Smooth muscle cell (in vitro differentiated cells): Measurements from ENCODE around the gene LIMCH1. TPM values are rescaled to one million over a fixed set of nuclear protein-coding genes. Genes with fewer than 3 reads are reported as not detected.

Experiments
- DNase-seq: peaks from one replicate; lab custom pipeline; 2025; ENCODE audit not compliant: unreplicated experiment; lab: John Stamatoyannopoulos, UW
- H2AFZ ChIP-seq: fragments of 200-600 bp; sonication (generic); 2 replicates; pipeline ENCODE4 v1.6.0; 2016; ENCODE audit warnings: antibody characterized with exemption, low read depth, mild to moderate bottlenecking
- H3F3A ChIP-seq: fragments of 200-600 bp; sonication (generic); 2 replicates; pipeline ENCODE4 v1.6.0; 2017; ENCODE audit warnings: antibody characterized with exemption, low read depth
- H3K27ac ChIP-seq: fragments of 200-600 bp; sonication (generic); 2 replicates; pipeline ENCODE4 v1.5.1; 2016; ENCODE audit warnings: low read depth, mild to moderate bottlenecking
- H3K27me3 ChIP-seq: fragments of 200-600 bp; sonication (generic); 2 replicates; pipeline ENCODE4 v1.6.1; 2016; ENCODE audit warnings: low read depth, mild to moderate bottlenecking
- H3K36me3 ChIP-seq: fragments of 200-600 bp; sonication (generic); 2 replicates; pipeline ENCODE4 v1.5.1; 2016; ENCODE audit warnings: low read depth
- H3K4me1 ChIP-seq: fragments of 200-600 bp; sonication (generic); 2 replicates; pipeline ENCODE4 v1.5.1; 2016; ENCODE audit warnings: low read depth
- H3K4me2 ChIP-seq: fragments of 200-600 bp; sonication (generic); 2 replicates; pipeline ENCODE4 v1.6.0; 2016; ENCODE audit warnings: mild to moderate bottlenecking
- H3K4me3 ChIP-seq: fragments of 200-600 bp; sonication (generic); 2 replicates; pipeline ENCODE4 v1.5.1; 2016; ENCODE audit warnings: mild to moderate bottlenecking
- H3K79me2 ChIP-seq: fragments of 200-600 bp; sonication (generic); 2 replicates; pipeline ENCODE4 v1.6.0; 2016; ENCODE audit warnings: low read depth, mild to moderate bottlenecking
- H3K9ac ChIP-seq: fragments of 200-600 bp; sonication (generic); 2 replicates; pipeline ENCODE4 v1.6.0; 2016; ENCODE audit warnings: low read depth
- H3K9me3 ChIP-seq: fragments of 200-600 bp; sonication (generic); replicated peaks from 2 replicates; pipeline ENCODE4 v1.5.1; 2016; ENCODE audit warnings: low read depth
- H4K20me1 ChIP-seq: fragments of 200-600 bp; sonication (generic); 2 replicates; pipeline ENCODE4 v1.6.0; 2016; ENCODE audit warnings: low read depth
- CTCF ChIP-seq: fragments of 200-600 bp; sonication (generic); IDR thresholded peaks from 2 replicates; pipeline ENCODE4 v1.5.1; 2017; ENCODE audit warnings: borderline replicate concordance, mild to moderate bottlenecking, antibody characterized with exemption; ENCODE audit not compliant: insufficient read depth, poor library complexity, severe bottlenecking
- WGBS: methylation state at CpG from one replicate; pipeline ENCODE4 v1.1.7; 2016; ENCODE audit warnings: low lambda C conversion rate; 5-methylcytosine and 5-hydroxymethylcytosine counted together
- polyA plus RNA-seq: library from polyadenylated mRNA; unstranded; fragments of >200 nt; fragmentation: Nextera tagmentation; extraction: Ambion mirVana; gene quantifications from 2 replicates; pipeline ENCODE4 v1.2.1, GENCODE V29; 2016
- total RNA-seq: library from RNA; depleted of rRNA; stranded (reverse); fragments of >200 nt; gene quantifications from 2 replicates; pipeline ENCODE4 v1.2.3, GENCODE V29; 2014

The LIMCH1 gene
- total and polyA plus RNA-seq, 2 experiments from 2014 or later = 2.6 to 7.6 TPM

GRCh38 chr4:41620594-41621256 is 82.8 kb downstream of the LIMCH1 start:
- Histone ChIP-seq H3K4me1 (peaks cover 8% of the 10 kb centered on the region), H3K79me2 (no peaks in the 10 kb centered on the region), H4K20me1 (no peaks in the 10 kb centered on the region), H3K4me2 (peak overlapping the region; percentile 22), H2AFZ (no peak overlapping the region), H3K4me3 (no peak overlapping the region), H3K36me3 (no peaks in the 10 kb centered on the region), H3K9me3 (no peaks in the 10 kb centered on the region), H3K27me3 (no peaks in the 10 kb centered on the region), H3K27ac (no peak overlapping the region), H3K9ac (no peak overlapping the region), H3F3A (no peaks in the 10 kb centered on the region)
- no peak for TF ChIP-seq CTCF
- no peak for DNase-seq
- 31% methylated on average over 5 of the region's 5 CpGs for WGBS

GRCh38 chr4:41622787-41623186 is 84.8 kb downstream of the LIMCH1 start:
- Histone ChIP-seq H3K9me3 (no peaks in the 10 kb centered on the region), H3K4me2 (no peak overlapping the region), H3K27ac (no peak overlapping the region), H3K4me1 (peaks cover 8% of the 10 kb centered on the region), H3K79me2 (no peaks in the 10 kb centered on the region), H3K9ac (no peak overlapping the region), H3F3A (no peaks in the 10 kb centered on the region), H3K36me3 (no peaks in the 10 kb centered on the region), H2AFZ (no peak overlapping the region), H3K4me3 (no peak overlapping the region), H4K20me1 (no peaks in the 10 kb centered on the region), H3K27me3 (no peaks in the 10 kb centered on the region)
- DNase-seq = no peak
- no peak for TF ChIP-seq CTCF
- WGBS = 91% methylated on average over 2 of the region's 2 CpGs

DNA sequence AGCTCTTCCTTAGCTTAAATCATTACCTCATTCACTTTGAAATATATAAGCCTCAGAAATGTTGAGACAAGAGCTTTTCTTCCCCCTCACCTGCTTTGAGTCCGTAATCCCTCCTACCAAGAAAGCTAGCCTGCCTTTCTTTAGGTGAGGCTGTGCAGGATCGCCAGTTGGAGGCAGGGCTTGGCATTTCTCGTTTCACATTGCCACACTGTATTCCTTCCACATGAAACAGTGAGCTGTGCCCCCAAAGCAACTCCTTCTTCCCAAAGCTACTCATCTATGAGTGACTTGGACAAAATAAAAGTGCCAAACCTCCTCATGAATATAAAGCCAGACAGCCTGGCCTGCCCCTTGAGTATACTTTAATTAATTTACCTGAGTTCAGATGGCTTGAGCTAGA is 86.8 kb downstream of the LIMCH1 start:
- WGBS = 92% methylated on average over 3 of the region's 3 CpGs
- H2AFZ ChIP-seq = no peak overlapping the region

More for the DNA sequence above, 86.8 kb downstream of the LIMCH1 start:
- DNase-seq = no peak
- Histone ChIP-seq H4K20me1 (no peaks in the 10 kb centered on the region), H3K9ac (no peak overlapping the region), H3K9me3 (no peaks in the 10 kb centered on the region), H3K27me3 (no peaks in the 10 kb centered on the region), H3K79me2 (no peaks in the 10 kb centered on the region), H3K36me3 (no peaks in the 10 kb centered on the region), H3K4me1 (peaks cover 8% of the 10 kb centered on the region), H3K27ac (no peak overlapping the region), H3K4me2 (no peak overlapping the region), H3F3A (no peaks in the 10 kb centered on the region), H3K4me3 (no peak overlapping the region)
- no peak for TF ChIP-seq CTCF
